ENCODE data around the gene SERPINA4. TPM values are rescaled to one million over a fixed set of nuclear protein-coding genes. Genes with fewer than 3 reads are reported as not detected.
A peak's percentile ranks its signal among the peaks of the same experiment; 100 is the strongest.

The SERPINA4 gene
- total and polyA plus RNA-seq, 2 of the 13 experiments (the other 11 are each of a cell fraction or from before 2014, with no cell fraction given), result 39.1 to 57.8 TPM

DNA sequence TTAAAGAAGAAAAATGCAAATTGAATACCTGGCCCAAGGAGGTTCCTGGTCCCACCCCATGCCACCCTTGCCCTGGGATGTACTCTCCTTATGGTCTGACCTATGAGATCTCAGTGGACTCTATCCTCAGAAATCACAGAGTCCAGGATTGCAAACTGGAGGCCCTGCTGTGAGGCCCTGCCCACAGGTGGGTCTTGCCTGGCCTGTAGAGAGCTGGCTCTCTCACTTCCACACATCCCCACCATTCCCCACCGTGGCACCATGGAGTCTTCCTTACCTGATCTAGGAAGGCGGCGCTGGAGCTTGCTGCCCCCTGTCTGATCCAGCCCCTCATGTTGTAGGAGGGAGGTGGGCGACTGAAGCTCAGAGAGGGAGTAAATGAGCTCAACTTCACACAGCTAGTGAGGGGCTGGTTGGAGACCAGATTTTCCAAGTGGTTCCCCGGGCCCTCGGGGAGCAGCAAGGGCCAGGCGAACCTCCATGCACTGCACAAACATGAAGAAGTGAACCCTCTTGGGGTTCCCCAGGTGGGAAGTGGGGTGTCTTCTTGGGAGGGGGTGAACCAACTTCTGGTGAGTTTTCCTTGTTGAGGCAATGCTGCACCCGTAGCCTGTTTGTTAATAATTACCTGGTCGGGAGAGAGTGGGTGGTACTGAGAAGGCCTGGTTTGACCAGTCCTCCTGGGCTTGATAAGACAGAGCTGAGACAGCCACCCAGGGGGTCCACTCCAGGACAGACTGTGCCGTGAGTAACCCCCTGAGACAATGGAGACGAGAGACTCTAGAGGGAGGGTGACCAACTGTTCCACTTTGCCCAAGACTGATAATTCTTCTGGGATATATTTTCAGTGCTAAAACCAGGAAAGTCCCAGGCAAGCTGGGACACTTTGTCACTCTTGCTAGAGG lies at the start of gene SERPINA4 (continued):
- 0 out of 2 replicates have a peak, but pooled peaks have one; percentile 13 for TF ChIP-seq HNF4G (IDR thresholded peaks at IDR 0.05; ENCODE audit: borderline replicate concordance, low read depth, low read length)
- no peak for TF ChIP-seq HNF4G (CRISPR knock-in tag; IDR thresholded peaks at IDR 0.05; ENCODE audit: borderline replicate concordance, low read depth)
- no peak for TF ChIP-seq HNRNPUL1 (IDR thresholded peaks at IDR 0.05; ENCODE audit: low read depth, low read length)
- TF ChIP-seq HDAC1 (CRISPR knock-in tag; IDR thresholded peaks at IDR 0.05), result no peak
- peak; percentile 67; the same call in 1 of the 2 replicates for TF ChIP-seq ZNF572 (CRISPR knock-in tag; IDR thresholded peaks at IDR 0.05)
- TF ChIP-seq MYC (CRISPR knock-in tag; IDR thresholded peaks at IDR 0.05; ENCODE audit: borderline replicate concordance), result 0 out of 2 replicates have a peak, but pooled peaks have one; percentile 13
- TF ChIP-seq RXRA (CRISPR knock-in tag; IDR thresholded peaks at IDR 0.05), result no peak
- TF ChIP-seq JARID2 (CRISPR knock-in tag; IDR thresholded peaks at IDR 0.05; ENCODE audit: insufficient replicate concordance), result no peak
- TF ChIP-seq U2AF2 (IDR thresholded peaks at IDR 0.05; ENCODE audit: low read depth, low read length), result no peak
- no peak for TF ChIP-seq SIX1 (CRISPR knock-in tag; IDR thresholded peaks at IDR 0.05; ENCODE audit: borderline replicate concordance)
- no peak for TF ChIP-seq ZNF383 (CRISPR knock-in tag; IDR thresholded peaks at IDR 0.05; ENCODE audit: borderline replicate concordance)
- TF ChIP-seq ZNF318 (CRISPR knock-in tag; IDR thresholded peaks at IDR 0.05), result no peak
- no peak for TF ChIP-seq E2F5 (CRISPR knock-in tag; conservative IDR thresholded peaks at IDR 0.05)
- TF ChIP-seq ZSCAN25 (CRISPR knock-in tag; IDR thresholded peaks at IDR 0.05), result no peak
- TF ChIP-seq, protein P1, sequence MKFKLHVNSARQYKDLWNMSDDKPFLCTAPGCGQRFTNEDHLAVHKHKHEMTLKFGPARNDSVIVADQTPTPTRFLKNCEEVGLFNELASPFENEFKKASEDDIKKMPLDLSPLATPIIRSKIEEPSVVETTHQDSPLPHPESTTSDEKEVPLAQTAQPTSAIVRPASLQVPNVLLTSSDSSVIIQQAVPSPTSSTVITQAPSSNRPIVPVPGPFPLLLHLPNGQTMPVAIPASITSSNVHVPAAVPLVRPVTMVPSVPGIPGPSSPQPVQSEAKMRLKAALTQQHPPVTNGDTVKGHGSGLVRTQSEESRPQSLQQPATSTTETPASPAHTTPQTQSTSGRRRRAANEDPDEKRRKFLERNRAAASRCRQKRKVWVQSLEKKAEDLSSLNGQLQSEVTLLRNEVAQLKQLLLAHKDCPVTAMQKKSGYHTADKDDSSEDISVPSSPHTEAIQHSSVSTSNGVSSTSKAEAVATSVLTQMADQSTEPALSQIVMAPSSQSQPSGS (CRISPR knock-in tag; IDR thresholded peaks at IDR 0.05), result no peak
- no peak for TF ChIP-seq ZNF570 (CRISPR knock-in tag; IDR thresholded peaks at IDR 0.05; ENCODE audit: borderline replicate concordance)
- TF ChIP-seq NR2F1 (CRISPR knock-in tag; IDR thresholded peaks at IDR 0.05), result no peak
- no peak for TF ChIP-seq TBX3 (IDR thresholded peaks at IDR 0.05; ENCODE audit: borderline replicate concordance)

All from HepG2 (cell line).